Adipocyte (in vitro differentiated cells): ENCODE data around the gene ATPAF1.

ENCODE experiments used
- DNase-seq: peaks from one replicate; pipeline ENCODE4 v3.0.0-alpha.2; 2015; ENCODE audit warnings: low read depth
- H3K27me3 ChIP-seq: replicated peaks from 2 replicates; pipeline ENCODE4 v1.7.0; 2013; ENCODE audit warnings: mild to moderate bottlenecking, low read length, moderate library complexity; ENCODE audit not compliant: control insufficient read depth, insufficient read depth
- H3K36me3 ChIP-seq: 2 replicates; pipeline ENCODE4 v1.7.0; 2013; ENCODE audit warnings: low read length, mild to moderate bottlenecking, moderate library complexity; ENCODE audit not compliant: control insufficient read depth, insufficient read depth, severe bottlenecking
- H3K4me1 ChIP-seq: 2 replicates; pipeline ENCODE4 v1.7.0; 2013; ENCODE audit warnings: mild to moderate bottlenecking, low read length, moderate library complexity; ENCODE audit not compliant: control insufficient read depth, insufficient read depth
- H3K4me3 ChIP-seq: 2 replicates; pipeline ENCODE4 v1.7.0; 2013; ENCODE audit warnings: mild to moderate bottlenecking, low read length, moderate library complexity
- H3K9ac ChIP-seq: 2 replicates; pipeline ENCODE4 v1.7.0; 2013; ENCODE audit warnings: mild to moderate bottlenecking, low read length, moderate library complexity
- H3K9me3 ChIP-seq: 2 replicates; pipeline ENCODE4 v1.7.0; 2013; ENCODE audit warnings: mild to moderate bottlenecking, low read length, moderate library complexity; ENCODE audit not compliant: control insufficient read depth

ATPAF1 gene

GRCh38 chr1:46582972-46583371, 85.2 kb downstream of the ATPAF1 start:
- no peak overlapping the region for H3K4me3 ChIP-seq
- H3K36me3 ChIP-seq, result peaks cover 53% of the 10 kb centered on the region
- no peaks in the 10 kb centered on the region for H3K9me3 ChIP-seq
- H3K27me3 ChIP-seq, result no peaks in the 10 kb centered on the region
- no peak for DNase-seq
- H3K4me1 ChIP-seq, result peaks cover 7% of the 10 kb centered on the region
- no peak overlapping the region for H3K9ac ChIP-seq
